Right cardiac atrium (tissue), 5 donors: ENCODE measurements around the gene GHR. TPM values are rescaled to one million over a fixed set of nuclear protein-coding genes. Genes with fewer than 3 reads are reported as not detected.
A peak's percentile ranks its signal among the peaks of the same experiment; 100 is the strongest.

Experiments
- ATAC-seq, 2 donors: fragments of 200-7000 bp; cut with Tn5 transposase; one replicate each; pipeline versions ENCODE4 v1.8.0 to v1.9.1; 2020; ENCODE audit warnings: moderate library complexity in 2 of 2, mild to moderate bottlenecking in 1 of 2
- DNase-seq, 3 donors: peaks; one replicate each; pipeline ENCODE4 v3.0.0-alpha.2; 2020
- H3K27ac ChIP-seq: one replicate; pipeline ENCODE4 v1.5.1; 2013; ENCODE audit warnings: mild to moderate bottlenecking, low read length, control low read depth, moderate library complexity
- H3K27me3 ChIP-seq: one replicate; pipeline ENCODE4 v1.6.1; 2013; ENCODE audit not compliant: control insufficient read depth, insufficient read depth
- H3K4me1 ChIP-seq: one replicate; pipeline ENCODE4 v1.6.1; 2013; ENCODE audit warnings: low read length; ENCODE audit not compliant: control insufficient read depth, insufficient read depth
- H3K4me3 ChIP-seq: one replicate; pipeline ENCODE4 v1.5.1; 2013; ENCODE audit warnings: low read length, control low read depth
- H3K9me3 ChIP-seq: one replicate; pipeline ENCODE4 v1.6.1; 2013; ENCODE audit warnings: low read length; ENCODE audit not compliant: control insufficient read depth
- WGBS: extraction: QIAGEN DNeasy Blood & Tissue Kit; methylation state at CpG from one replicate; pipeline ENCODE4 v1.1.7; 2013; 5-methylcytosine and 5-hydroxymethylcytosine counted together
- intact Hi-C, 4 donors: fragments of 100-400 bp; cut with DNase I; formaldehyde crosslinking; loops; one replicate each; pipeline versions ENCODE4 v1.11.0 to v1.14.0; 2022 to 2023
- polyA plus RNA-seq: library from polyadenylated mRNA; stranded (reverse); fragments of 200-250 nt; gene quantifications from one replicate; pipeline ENCODE4 v1.2.3, GENCODE V29; 2013
- total RNA-seq, 4 donors: library from RNA; stranded (reverse); fragmentation: NEBNext Ultra II Directional; extraction: Animal tissue kit (Norgen Biotek cat#: 25700); gene quantifications; one replicate each; pipeline ENCODE4 v1.2.1, GENCODE V29; 2021
- donor health status: healthy with polysubstance abuse.
- donor health status: DM: no; HTN: yes; CAD: no.
- donor health status: DM: no; HTN: no; CAD: no.
- donor health status: DM: no; HTN: yes; CAD: no; lungs with severe emphysema.
- donor health status: DM: yes; HTN: yes; CAD: no.

The GHR gene
- total and polyA plus RNA-seq, 5 donors: 8.1 to 21.8 (median 15.3) TPM

DNA sequence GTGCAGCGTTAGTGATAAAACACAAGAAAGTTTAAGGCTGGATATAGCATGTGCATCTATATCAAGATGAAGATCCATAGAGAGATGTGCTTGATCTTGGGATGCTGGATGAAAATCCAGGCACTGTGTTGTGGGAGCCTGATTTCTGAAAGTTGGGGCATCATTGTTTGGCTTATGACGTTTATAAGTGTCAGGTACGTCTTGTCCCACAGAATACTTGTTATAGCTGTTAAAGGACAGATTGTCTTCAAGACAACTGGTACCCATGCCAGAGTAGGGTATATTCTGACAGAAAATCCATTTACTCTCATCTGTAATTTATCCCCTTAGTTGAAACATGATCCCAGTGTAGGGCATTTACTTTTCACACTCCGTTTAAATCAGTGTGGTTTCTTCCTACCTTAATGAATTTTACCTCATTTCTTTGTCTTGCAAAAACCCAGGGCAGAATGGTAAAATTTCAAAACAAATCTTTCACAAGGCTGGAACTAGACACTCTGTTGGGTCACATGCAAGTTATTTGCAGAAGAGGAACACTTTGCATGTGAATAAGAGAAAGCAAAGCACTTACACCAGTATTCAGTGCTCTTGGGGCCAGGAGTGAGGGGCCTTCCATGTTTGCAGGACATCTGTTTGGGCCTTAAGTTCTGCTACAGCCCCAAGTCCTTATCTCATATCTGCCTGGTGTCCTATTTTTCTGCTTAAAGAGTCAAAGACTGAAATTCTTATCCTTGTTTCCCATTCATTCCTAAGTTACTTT, 73.3 kb downstream of the GHR start:
- WGBS: 85% methylated on average over 4 of the region's 4 CpGs
- no peaks in the 10 kb centered on the region for H3K27me3 ChIP-seq
- intact Hi-C loops: no loop called here
- no peak for DNase-seq
- ATAC-seq: no peak
- H3K4me1 ChIP-seq: peaks cover 16% of the 10 kb centered on the region
- H3K27ac ChIP-seq: no peak overlapping the region
- H3K9me3 ChIP-seq: no peaks in the 10 kb centered on the region
- H3K4me3 ChIP-seq: no peak overlapping the region

- Histone ChIP-seq H3K4me3 (no peak overlapping the region), H3K4me1 (peaks cover 14% of the 10 kb centered on the region), H3K9me3 (no peaks in the 10 kb centered on the region), H3K27ac (no peak overlapping the region), H3K27me3 (no peaks in the 10 kb centered on the region)
- 63% methylated on average over 1 of the region's 1 CpG for WGBS
- intact Hi-C loops: no loop called here
- DNase-seq: no peak
- ATAC-seq: no peak
Observed at GRCh38 chr5:42498000-42498399, 74.8 kb downstream of the GHR start.

DNA sequence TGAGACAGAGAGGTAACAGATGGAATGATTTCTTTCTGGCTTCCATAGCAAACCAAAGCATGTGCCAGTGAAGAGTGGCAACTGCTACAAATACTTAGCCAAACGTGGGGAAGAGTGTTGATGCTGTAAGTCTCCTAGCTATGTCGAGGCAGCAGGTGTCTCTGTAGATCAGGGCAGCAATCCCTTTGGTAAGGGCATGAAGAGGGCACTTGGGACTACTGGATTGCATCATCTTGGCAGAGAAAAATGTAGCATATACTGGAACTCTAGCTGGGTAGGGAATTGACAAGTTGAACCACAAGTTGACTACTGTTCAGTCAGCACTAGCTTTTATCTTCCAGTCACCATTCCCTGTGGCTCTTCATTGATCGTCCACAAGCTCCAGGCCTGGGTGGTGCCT, 75.8 kb downstream of the GHR start:
- no peaks in the 10 kb centered on the region for H3K9me3 ChIP-seq
- H3K4me1 ChIP-seq: peaks cover 14% of the 10 kb centered on the region
- ATAC-seq: peak in 1 of 2 donors; percentile 32
- intact Hi-C loops: no loop called here
- H3K27ac ChIP-seq: no peak overlapping the region
- H3K27me3 ChIP-seq: no peaks in the 10 kb centered on the region
- WGBS: 63% methylated on average over 3 of the region's 3 CpGs
- no peak for DNase-seq
- no peak overlapping the region for H3K4me3 ChIP-seq

DNA sequence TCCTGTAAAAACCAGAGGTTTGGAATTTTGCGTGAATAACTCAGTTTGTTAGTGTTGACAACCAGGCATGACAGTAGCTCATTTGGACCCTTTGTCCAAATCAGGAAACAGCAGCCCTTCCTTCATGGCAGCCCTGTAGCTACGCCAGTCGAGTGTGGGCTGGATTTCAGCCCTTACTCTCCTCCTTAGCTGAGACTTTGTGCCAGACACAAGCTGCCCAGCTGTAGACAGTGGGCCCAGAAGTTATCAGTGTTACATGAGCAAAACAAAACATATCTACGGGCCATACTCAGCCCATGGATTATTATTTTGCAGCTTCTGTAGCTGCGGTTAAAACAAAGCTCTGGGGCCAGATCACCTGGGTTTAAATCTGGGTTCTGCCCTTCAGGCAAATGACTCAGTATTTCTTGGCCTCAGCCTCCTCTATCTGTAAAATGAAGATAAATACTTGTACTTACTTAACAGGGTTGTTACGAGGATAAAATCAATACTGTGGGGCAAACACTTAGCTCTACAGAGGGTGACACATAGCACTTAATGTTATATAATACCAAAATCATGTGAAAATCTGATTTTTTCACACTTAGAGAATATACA, 76.9 kb downstream of the GHR start:
- Histone ChIP-seq H3K27ac (no peak overlapping the region), H3K4me3 (no peak overlapping the region), H3K9me3 (no peaks in the 10 kb centered on the region), H3K27me3 (no peaks in the 10 kb centered on the region), H3K4me1 (peaks cover 14% of the 10 kb centered on the region)
- 38% methylated on average over 6 of the region's 6 CpGs for WGBS
- ATAC-seq (peak; percentile 52 to 65), DNase-seq (no peak)
- intact Hi-C loops: no loop called here

DNA sequence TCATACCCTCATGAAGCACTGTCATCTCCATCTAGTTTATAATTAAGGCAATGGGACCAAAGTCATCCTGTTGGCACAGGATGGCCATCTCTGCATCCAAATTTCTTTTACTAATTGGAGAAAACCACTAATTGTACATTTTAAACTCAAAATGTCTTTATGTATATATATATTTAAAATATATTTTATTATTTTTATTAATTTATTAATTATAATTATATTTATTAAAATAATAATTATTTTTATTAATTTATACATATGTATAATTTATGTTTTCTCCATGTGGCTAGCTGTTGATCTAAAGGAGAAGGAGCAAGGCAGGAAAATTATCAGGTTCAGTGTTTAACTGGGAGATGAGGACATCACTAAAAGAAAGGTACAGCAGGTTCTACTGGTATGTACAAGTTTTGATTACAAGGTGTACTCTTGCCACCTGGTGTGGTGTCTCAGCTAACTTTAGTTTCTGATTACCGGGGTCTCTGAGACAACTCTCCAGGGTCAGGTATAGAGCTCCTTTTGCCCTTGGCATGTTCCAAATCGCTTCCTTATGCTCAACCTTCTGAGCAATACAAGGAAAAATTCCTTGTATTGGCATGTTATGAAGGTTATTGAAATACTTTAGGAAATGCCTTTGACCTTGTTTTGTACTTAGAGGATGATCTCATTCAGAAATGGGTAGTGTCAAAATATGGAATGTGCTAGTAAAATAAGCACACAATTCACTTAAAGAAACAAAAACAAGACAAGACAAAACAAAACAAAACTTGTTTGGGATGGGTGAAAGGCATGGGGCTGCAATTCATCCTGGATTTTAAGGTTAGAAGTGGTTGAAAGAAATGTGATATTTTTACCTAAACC, 79.6 kb downstream of the GHR start:
- intact Hi-C loops: no loop called here
- no peaks in the 10 kb centered on the region for H3K27me3 ChIP-seq
- no peak for ATAC-seq
- peaks cover 17% of the 10 kb centered on the region for H3K4me1 ChIP-seq
- no peak overlapping the region for H3K27ac ChIP-seq
- WGBS: 63% methylated on average over 2 of the region's 2 CpGs
- H3K9me3 ChIP-seq: no peaks in the 10 kb centered on the region
- DNase-seq: no peak
- H3K4me3 ChIP-seq: no peak overlapping the region

- 97% methylated on average over 2 of the region's 2 CpGs for WGBS
- H3K4me3 ChIP-seq: no peak overlapping the region
- H3K27ac ChIP-seq: no peak overlapping the region
- peaks cover 7% of the 10 kb centered on the region for H3K4me1 ChIP-seq
- DNase-seq (no peak), ATAC-seq (no peak)
- no peaks in the 10 kb centered on the region for H3K27me3 ChIP-seq
- intact Hi-C loops: no loop called here
- no peaks in the 10 kb centered on the region for H3K9me3 ChIP-seq
Observed at GRCh38 chr5:42506662-42507061, 83.4 kb downstream of the GHR start.

GRCh38 chr5:42507451-42508097, 84.3 kb downstream of the GHR start:
- Histone ChIP-seq H3K27ac (peak overlapping the region; percentile 68), H3K9me3 (no peaks in the 10 kb centered on the region), H3K27me3 (no peaks in the 10 kb centered on the region), H3K4me1 (peaks cover 7% of the 10 kb centered on the region), H3K4me3 (no peak overlapping the region)
- intact Hi-C loops: no loop called here
- DNase-seq (no peak), ATAC-seq (peak; percentile 35 to 73)
- 49% methylated on average over 5 of the region's 5 CpGs for WGBS

- no peak overlapping the region for H3K4me3 ChIP-seq
- ATAC-seq (no peak), DNase-seq (no peak)
- no peaks in the 10 kb centered on the region for H3K27me3 ChIP-seq
- H3K27ac ChIP-seq: no peak overlapping the region
- WGBS: 88% methylated on average over 9 of the region's 9 CpGs
- no peaks in the 10 kb centered on the region for H3K9me3 ChIP-seq
- intact Hi-C loops: loop anchor here in 1 of 4 donors (10.0 kb wide), 1 partner anchor 72 kb away; no protein-coding TSS in a partner anchor
- peaks cover 5% of the 10 kb centered on the region for H3K4me1 ChIP-seq
Observed at GRCh38 chr5:42513246-42513645, 90.0 kb downstream of the GHR start.

- Histone ChIP-seq H3K27ac (no peak overlapping the region), H3K27me3 (no peaks in the 10 kb centered on the region), H3K9me3 (no peaks in the 10 kb centered on the region), H3K4me1 (peaks cover 5% of the 10 kb centered on the region), H3K4me3 (no peak overlapping the region)
- ATAC-seq (no peak), DNase-seq (no peak)
- 68% methylated on average over 2 of the region's 2 CpGs for WGBS
- intact Hi-C loops: loop anchor here in 1 of 4 donors (10.0 kb wide), 1 partner anchor 70 kb away; no protein-coding TSS in a partner anchor
Observed at GRCh38 chr5:42514754-42515153, 91.5 kb downstream of the GHR start.

DNA sequence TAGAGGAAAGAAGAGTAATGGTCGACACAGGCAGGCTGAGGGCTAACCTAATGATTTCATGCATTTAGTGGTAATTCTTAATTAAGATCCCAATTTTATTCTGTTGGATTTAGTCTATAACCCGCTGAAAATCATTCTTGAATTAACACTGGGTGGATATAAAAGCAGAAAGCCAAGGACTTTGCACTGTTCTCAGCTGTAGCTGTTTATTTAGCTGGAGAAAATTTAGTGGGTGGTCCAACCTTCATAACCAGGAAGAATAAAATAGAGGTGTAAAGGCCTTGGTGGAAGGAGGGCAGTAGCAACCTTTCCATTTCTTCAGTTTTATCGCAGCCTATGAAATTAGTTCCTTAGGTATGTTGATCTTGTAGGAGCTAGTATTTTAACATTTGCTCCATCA, 92.3 kb downstream of the GHR start:
- ATAC-seq: no peak
- no peaks in the 10 kb centered on the region for H3K9me3 ChIP-seq
- intact Hi-C loops: loop anchor here in 1 of 4 donors (10.0 kb wide), 1 partner anchor 69 kb away; no protein-coding TSS in a partner anchor
- H3K27me3 ChIP-seq: no peaks in the 10 kb centered on the region
- peaks cover 5% of the 10 kb centered on the region for H3K4me1 ChIP-seq
- DNase-seq: no peak
- WGBS: 96% methylated on average over 3 of the region's 3 CpGs
- no peak overlapping the region for H3K4me3 ChIP-seq
- H3K27ac ChIP-seq: no peak overlapping the region
